ENCODE data around the gene RPS15A.
A peak's percentile ranks its signal among the peaks of the same experiment; 100 is the strongest.

Gene RPS15A

GRCh38 chr16:18816286-18816685 lies 26.2 kb upstream of the RPS15A start:
- Histone ChIP-seq H3K36me3 (ENCODE audit: control insufficient read depth, insufficient read depth, low read length) (no peaks in the 10 kb centered on the region), H2AFZ (no peak overlapping the region), H3K79me2 (no peaks in the 10 kb centered on the region), H3K27ac (no peak overlapping the region), H3K4me2 (ENCODE audit: low read length) (no peak overlapping the region), H3K9me3 (ENCODE audit: control insufficient read depth, low read length) (no peaks in the 10 kb centered on the region), H3K4me1 (no peaks in the 10 kb centered on the region), H3K4me3 (ENCODE audit: low read depth, low read length) (no peak overlapping the region), H3K9ac (no peak overlapping the region), H3K27me3 (ENCODE audit: control insufficient read depth, insufficient read depth, low read length) (no peaks in the 10 kb centered on the region)
- TF ChIP-seq CTCF (IDR thresholded peaks at IDR 0.05) = no peak

DNA sequence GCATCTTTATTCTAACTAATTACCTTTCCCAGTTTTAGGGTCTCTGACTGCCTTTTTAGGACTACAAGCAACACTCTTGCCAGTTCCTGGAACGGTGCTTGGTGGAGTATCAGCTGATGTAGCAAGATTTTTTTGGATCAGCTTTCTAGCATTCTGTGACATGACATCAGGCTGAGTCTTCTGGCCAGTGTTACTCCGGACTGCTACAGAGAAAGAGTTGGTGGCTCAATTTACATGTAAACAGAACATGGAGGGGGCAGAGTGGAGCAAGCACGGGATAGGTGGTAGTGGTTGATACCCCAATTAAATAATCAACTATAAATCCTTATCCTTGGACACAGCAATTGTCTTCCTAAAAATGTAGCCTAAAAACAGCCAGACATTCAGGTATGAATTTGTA lies 21.8 kb upstream of the RPS15A start:
- Histone ChIP-seq H3K4me3 (ENCODE audit: low read depth, low read length) (no peak overlapping the region), H3K4me2 (ENCODE audit: low read length) (no peak overlapping the region), H3K36me3 (ENCODE audit: control insufficient read depth, insufficient read depth, low read length) (no peaks in the 10 kb centered on the region), H3K9ac (no peak overlapping the region), H3K9me3 (ENCODE audit: control insufficient read depth, low read length) (no peaks in the 10 kb centered on the region), H3K79me2 (no peaks in the 10 kb centered on the region), H2AFZ (no peak overlapping the region), H3K4me1 (no peaks in the 10 kb centered on the region), H3K27ac (no peak overlapping the region), H3K27me3 (ENCODE audit: control insufficient read depth, insufficient read depth, low read length) (no peaks in the 10 kb centered on the region)
- TF ChIP-seq CTCF (IDR thresholded peaks at IDR 0.05) = no peak

GRCh38 chr16:18809165-18809564 lies 19.0 kb upstream of the RPS15A start:
- Histone ChIP-seq H3K27ac (no peak overlapping the region), H3K9ac (no peak overlapping the region), H3K4me3 (ENCODE audit: low read depth, low read length) (no peak overlapping the region), H3K4me2 (ENCODE audit: low read length) (no peak overlapping the region), H3K9me3 (ENCODE audit: control insufficient read depth, low read length) (no peaks in the 10 kb centered on the region), H3K4me1 (peaks cover under 1% of the 10 kb centered on the region), H3K27me3 (ENCODE audit: control insufficient read depth, insufficient read depth, low read length) (no peaks in the 10 kb centered on the region), H2AFZ (no peak overlapping the region), H3K36me3 (ENCODE audit: control insufficient read depth, insufficient read depth, low read length) (no peaks in the 10 kb centered on the region), H3K79me2 (no peaks in the 10 kb centered on the region)
- TF ChIP-seq CTCF (IDR thresholded peaks at IDR 0.05) = no peak

GRCh38 chr16:18805257-18805773 lies 15.2 kb upstream of the RPS15A start:
- no peak overlapping the region for H3K4me2 ChIP-seq (ENCODE audit: low read length)
- no peak overlapping the region for H3K9ac ChIP-seq
- no peaks in the 10 kb centered on the region for H3K9me3 ChIP-seq (ENCODE audit: control insufficient read depth, low read length)
- no peak overlapping the region for H3K27ac ChIP-seq
- no peak for TF ChIP-seq CTCF (IDR thresholded peaks at IDR 0.05)
- H3K4me1 ChIP-seq = peaks cover 2% of the 10 kb centered on the region
- no peaks in the 10 kb centered on the region for H3K27me3 ChIP-seq (ENCODE audit: control insufficient read depth, insufficient read depth, low read length)
- H3K36me3 ChIP-seq (ENCODE audit: control insufficient read depth, insufficient read depth, low read length) = no peaks in the 10 kb centered on the region
- no peak overlapping the region for H3K4me3 ChIP-seq (ENCODE audit: low read depth, low read length)
- peaks cover 7% of the 10 kb centered on the region for H3K79me2 ChIP-seq
- no peak overlapping the region for H2AFZ ChIP-seq

GRCh38 chr16:18804540-18804939 lies 14.4 kb upstream of the RPS15A start:
- peak overlapping the region; percentile 31 for H3K27ac ChIP-seq
- H2AFZ ChIP-seq = no peak overlapping the region
- H3K9me3 ChIP-seq (ENCODE audit: control insufficient read depth, low read length) = no peaks in the 10 kb centered on the region
- no peaks in the 10 kb centered on the region for H3K36me3 ChIP-seq (ENCODE audit: control insufficient read depth, insufficient read depth, low read length)
- no peak overlapping the region for H3K4me2 ChIP-seq (ENCODE audit: low read length)
- no peak overlapping the region for H3K4me3 ChIP-seq (ENCODE audit: low read depth, low read length)
- H3K27me3 ChIP-seq (ENCODE audit: control insufficient read depth, insufficient read depth, low read length) = no peaks in the 10 kb centered on the region
- TF ChIP-seq CTCF (IDR thresholded peaks at IDR 0.05) = no peak
- no peak overlapping the region for H3K9ac ChIP-seq
- peaks cover 2% of the 10 kb centered on the region for H3K4me1 ChIP-seq
- H3K79me2 ChIP-seq = peaks cover 11% of the 10 kb centered on the region
